ENCODE data around the gene CCDC134.
A peak's percentile ranks its signal among the peaks of the same experiment; 100 is the strongest.

Gene CCDC134

DNA sequence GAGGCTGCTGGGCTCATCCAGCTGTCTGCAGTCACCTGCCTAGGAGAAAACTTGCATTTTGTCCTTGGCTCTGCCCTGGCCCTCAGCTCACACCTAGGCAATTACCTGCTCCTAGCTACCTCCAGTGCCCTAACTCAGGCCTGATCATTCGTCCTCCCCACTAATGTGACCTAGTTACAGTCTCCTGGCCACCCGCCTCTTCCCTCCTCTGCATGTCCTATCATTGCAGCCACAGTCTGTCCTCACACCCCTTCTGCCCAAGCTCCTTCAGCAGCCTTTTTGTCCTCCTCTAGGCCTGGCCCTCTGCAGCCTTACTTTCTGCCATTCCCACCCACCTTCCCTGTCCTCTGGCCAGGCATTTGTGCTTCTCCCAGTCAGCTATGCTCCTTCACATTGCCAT is 17.7 kb upstream of the CCDC134 start:
- no peak for TF ChIP-seq CTCF (conservative IDR thresholded peaks at IDR 0.05; ENCODE audit: low read length)
- DNase-seq (ENCODE audit: low read depth), result no peak
- H3K4me3 ChIP-seq (ENCODE audit: low read length), result no peak overlapping the region

DNA sequence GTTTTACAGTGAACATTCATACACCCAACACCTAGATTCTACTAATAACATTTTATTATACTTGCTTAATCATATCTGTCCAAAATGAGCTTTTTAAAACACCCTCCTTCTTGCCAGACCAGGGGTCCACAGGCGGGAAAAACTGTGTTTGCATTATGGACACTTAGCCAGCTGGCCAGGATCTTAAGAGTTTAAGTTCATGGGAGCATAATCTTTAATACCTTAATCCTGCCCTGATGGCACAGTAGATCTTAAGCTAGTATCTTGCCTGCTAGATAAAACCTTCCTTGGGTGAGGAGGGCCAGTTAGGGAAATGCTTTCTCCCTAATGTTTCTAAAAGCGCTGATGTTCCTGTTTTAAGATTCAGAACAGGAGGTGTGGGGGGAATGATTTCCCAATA is 13.1 kb upstream of the CCDC134 start:
- no peak for TF ChIP-seq CTCF (conservative IDR thresholded peaks at IDR 0.05; ENCODE audit: low read length)
- DNase-seq (ENCODE audit: low read depth), result no peak
- no peak overlapping the region for H3K4me3 ChIP-seq (ENCODE audit: low read length)

DNA sequence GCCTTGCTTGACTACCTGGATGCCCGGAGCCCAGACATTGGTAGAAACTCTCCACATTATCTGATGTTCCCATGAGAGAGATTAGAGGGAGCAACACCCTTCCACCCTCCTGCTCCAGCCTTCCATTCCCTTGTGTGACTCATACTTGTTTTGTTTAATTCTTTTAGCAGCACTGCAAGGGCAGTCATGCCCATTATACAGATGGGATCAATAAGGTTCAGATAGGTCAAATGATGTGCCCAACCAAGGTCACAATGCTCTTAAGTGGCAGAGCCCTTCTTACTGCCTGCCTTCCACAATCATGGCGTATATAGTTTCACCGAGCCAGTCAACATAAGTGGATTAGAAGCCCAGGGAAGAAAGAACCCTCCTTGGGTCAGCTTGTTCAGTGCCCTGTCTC is 6.6 kb upstream of the CCDC134 start:
- no peak for TF ChIP-seq CTCF (conservative IDR thresholded peaks at IDR 0.05; ENCODE audit: low read length)
- H3K4me3 ChIP-seq (ENCODE audit: low read length), result no peak overlapping the region
- DNase-seq (ENCODE audit: low read depth), result no peak

- no peak for TF ChIP-seq CTCF (conservative IDR thresholded peaks at IDR 0.05; ENCODE audit: low read length)
- DNase-seq (ENCODE audit: low read depth), result no peak
- H3K4me3 ChIP-seq (ENCODE audit: low read length), result no peak overlapping the region
Measured at GRCh38 chr22:41798736-41799135, 1.7 kb upstream of the CCDC134 start.

- peak; percentile 30 for DNase-seq (ENCODE audit: low read depth)
- peak overlapping the region; percentile 98 for H3K4me3 ChIP-seq (ENCODE audit: low read length)
- TF ChIP-seq CTCF (conservative IDR thresholded peaks at IDR 0.05; ENCODE audit: low read length), result no peak; the same call in 1 of the 2 replicates
Measured at GRCh38 chr22:41799486-41800347, 762 bp upstream of the CCDC134 start.

DNA sequence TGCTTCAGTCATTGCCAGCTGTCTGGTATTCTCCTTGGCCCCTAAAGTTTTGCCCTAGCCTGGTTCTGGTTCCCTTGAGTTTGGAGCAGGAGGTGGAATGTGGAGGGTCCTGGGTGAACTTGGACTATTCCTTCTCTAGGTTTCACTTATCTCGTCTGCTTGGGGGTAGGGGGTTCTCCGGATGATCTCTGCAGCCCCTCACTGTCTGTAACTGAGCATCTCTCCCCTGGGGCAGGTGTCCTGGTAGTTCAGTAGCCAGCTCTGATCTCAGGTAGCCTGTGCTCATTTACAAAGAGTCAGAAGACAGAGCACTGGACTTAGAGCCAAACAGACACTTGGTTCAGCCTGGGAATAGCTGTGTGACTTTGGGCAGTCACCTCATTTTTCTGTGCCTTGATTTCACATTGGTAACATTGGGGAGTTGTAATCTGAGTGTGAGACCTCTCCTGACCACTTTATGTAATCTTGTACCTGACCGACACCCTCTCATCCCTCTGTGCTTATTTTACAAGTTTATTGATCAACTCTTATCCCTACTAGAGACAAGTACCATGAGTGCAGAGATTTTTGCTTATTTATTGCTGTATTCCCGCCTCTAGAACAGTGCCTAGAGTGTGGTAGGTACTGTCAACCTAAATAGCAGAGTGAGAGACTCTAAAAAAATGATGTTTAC is 804 bp downstream of the CCDC134 start:
- no peak for DNase-seq (ENCODE audit: low read depth)
- peak overlapping the region; percentile 98 for H3K4me3 ChIP-seq (ENCODE audit: low read length)
- TF ChIP-seq CTCF (conservative IDR thresholded peaks at IDR 0.05; ENCODE audit: low read length), result no peak

DNA sequence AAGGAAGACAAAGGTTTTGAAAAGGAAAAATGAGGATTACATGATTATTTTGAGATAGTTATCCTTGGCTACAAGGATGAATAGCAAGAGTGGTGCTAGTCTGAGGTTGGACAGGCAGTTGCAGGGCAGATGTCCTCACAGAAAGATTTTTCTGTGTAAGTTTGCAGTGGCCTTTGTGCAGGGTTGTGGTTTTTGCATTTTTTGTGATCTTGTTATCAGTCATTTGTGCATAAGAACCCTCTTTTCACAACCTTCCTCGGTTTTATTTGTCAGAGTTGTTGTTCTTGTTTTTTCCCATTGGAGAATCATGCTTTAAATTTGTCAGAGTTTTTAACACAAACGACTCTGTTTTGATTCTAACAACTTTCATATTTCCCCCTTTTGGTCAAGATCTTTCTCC is 1.4 kb downstream of the CCDC134 start:
- 0 out of 2 replicates have a peak overlapping the region, but pooled peaks have one; percentile 98 for H3K4me3 ChIP-seq (ENCODE audit: low read length)
- no peak for TF ChIP-seq CTCF (conservative IDR thresholded peaks at IDR 0.05; ENCODE audit: low read length)
- no peak for DNase-seq (ENCODE audit: low read depth)

Measured in AG10803 (cell line).